Prostate gland (tissue), 2 donors: Measurements from ENCODE around the gene SEMG1. TPM values are rescaled to one million over a fixed set of nuclear protein-coding genes. Genes with fewer than 3 reads are reported as not detected.

Experiments used
- DNase-seq: peaks from one replicate; pipeline ENCODE4 v3.0.0-alpha.2; 2019; ENCODE audit warnings: low spot score
- H3K27ac ChIP-seq, 2 donors: fragments of 200-600 bp; sonication (generic); 2 replicates each; pipeline ENCODE4 v1.5.1; 2017 to 2019
- H3K27me3 ChIP-seq: fragments of 200-600 bp; sonication (generic); replicated peaks from 2 replicates; pipeline ENCODE4 v1.5.1; 2019; ENCODE audit not compliant: insufficient read depth
- H3K36me3 ChIP-seq, 2 donors: fragments of 200-600 bp; sonication (generic); 1 replicate in 1 of 2; 2 replicates in 1 of 2; pipeline versions ENCODE4 v1.5.1 to v1.8.1; 2017 to 2019
- H3K4me1 ChIP-seq: fragments of 200-600 bp; sonication (generic); replicated peaks from 2 replicates; pipeline ENCODE4 v1.5.1; 2019
- H3K4me3 ChIP-seq, 2 donors: fragments of 200-600 bp; sonication (generic); 2 replicates each; pipeline ENCODE4 v1.5.1; 2017 to 2019
- H3K9me3 ChIP-seq: fragments of 200-600 bp; sonication (generic); 2 replicates; pipeline ENCODE4 v1.5.1; 2017
- CTCF ChIP-seq, 4 experiments: fragments of 200-600 bp in 2 of 4; fragments of 450-650 bp in 2 of 4; sonication (generic) in 2 of 4; IDR thresholded peaks; 1 replicate in 3 of 4; 2 replicates in 1 of 4; pipeline ENCODE4 v1.5.1; 2016 to 2019; ENCODE audit warnings: antibody characterized with exemption in 4 of 4, mild to moderate bottlenecking in 2 of 4, moderate library complexity in 2 of 4
- POLR2A ChIP-seq: fragments of 450-650 bp; IDR thresholded peaks from one replicate; pipeline ENCODE4 v1.6.1; 2016; ENCODE audit warnings: antibody characterized with exemption, mild to moderate bottlenecking
- POLR2AphosphoS5 ChIP-seq: sonication (generic); formaldehyde crosslinking; IDR thresholded peaks from one replicate; pipeline ENCODE4 v1.6.1; 2017; ENCODE audit warnings: antibody characterized with exemption
- WGBS: methylation state at CpG from one replicate; pipeline ENCODE4 v1.1.5; 2018; 5-methylcytosine and 5-hydroxymethylcytosine counted together
- intact Hi-C: fragments of 100-400 bp; cut with DNase I; formaldehyde crosslinking; loops from one replicate; pipeline ENCODE4 v1.14.2; 2022
- total RNA-seq, 2 donors: library from RNA; depleted of rRNA; stranded (reverse); fragments of >200 nt; gene quantifications; one replicate each; pipeline ENCODE4 v1.1.0, GENCODE V29; 2016

SEMG1 gene
- total RNA-seq, 2 donors from 2014 or later: 0.14 to 250 TPM

GRCh38 chr20:45230631-45231030, 23.8 kb downstream of the SEMG1 start:
- Histone ChIP-seq H3K27ac (no peak overlapping the region), H3K9me3 (no peaks in the 10 kb centered on the region), H3K36me3 (no peaks in the 10 kb centered on the region), H3K27me3 (no peaks in the 10 kb centered on the region), H3K4me3 (no peak overlapping the region), H3K4me1 (no peaks in the 10 kb centered on the region)
- no peak for TF ChIP-seq POLR2AphosphoS5
- no peak for TF ChIP-seq POLR2A
- no peak for TF ChIP-seq CTCF (IDR thresholded peaks at IDR 0.05)
- intact Hi-C loops: no loop called here
- WGBS: 80% methylated on average over 9 of the region's 9 CpGs
- DNase-seq: no peak

- no peaks in the 10 kb centered on the region for H3K4me1 ChIP-seq
- TF ChIP-seq CTCF (IDR thresholded peaks at IDR 0.05) (peak in 2 of 4 experiments; percentile 9 to 23), POLR2AphosphoS5 (no peak), POLR2A (no peak)
- no peak overlapping the region for H3K27ac ChIP-seq
- H3K4me3 ChIP-seq: no peak overlapping the region
- WGBS: 65% methylated on average over 4 of the region's 4 CpGs
- intact Hi-C loops: no loop called here
- no peaks in the 10 kb centered on the region for H3K36me3 ChIP-seq
- no peaks in the 10 kb centered on the region for H3K27me3 ChIP-seq
- H3K9me3 ChIP-seq: no peaks in the 10 kb centered on the region
- DNase-seq: no peak
These were observed 29.2 kb downstream of the SEMG1 start for GRCh38 chr20:45235995-45236394.

GRCh38 chr20:45238139-45238538, 31.3 kb downstream of the SEMG1 start:
- Histone ChIP-seq H3K4me3 (no peak overlapping the region), H3K27me3 (no peaks in the 10 kb centered on the region), H3K27ac (no peak overlapping the region), H3K36me3 (no peaks in the 10 kb centered on the region), H3K4me1 (no peaks in the 10 kb centered on the region), H3K9me3 (no peaks in the 10 kb centered on the region)
- 61% methylated on average over 2 of the region's 2 CpGs for WGBS
- no peak for TF ChIP-seq CTCF (IDR thresholded peaks at IDR 0.05)
- no peak for TF ChIP-seq POLR2AphosphoS5
- intact Hi-C loops: no loop called here
- DNase-seq: no peak

- H3K36me3 ChIP-seq: no peaks in the 10 kb centered on the region
- H3K9me3 ChIP-seq: no peaks in the 10 kb centered on the region
- WGBS: 43% methylated on average over 6 of the region's 6 CpGs
- no peak overlapping the region for H3K4me3 ChIP-seq
- TF ChIP-seq CTCF (IDR thresholded peaks at IDR 0.05) (no peak), POLR2AphosphoS5 (no peak), POLR2A (no peak)
- intact Hi-C loops: no loop called here
- H3K4me1 ChIP-seq: no peaks in the 10 kb centered on the region
- no peak for DNase-seq
- H3K27ac ChIP-seq: no peak overlapping the region
- H3K27me3 ChIP-seq: no peaks in the 10 kb centered on the region
These were observed 39.3 kb downstream of the SEMG1 start for GRCh38 chr20:45246109-45246508.

GRCh38 chr20:45247865-45248264, 41.0 kb downstream of the SEMG1 start:
- no peak overlapping the region for H3K4me3 ChIP-seq
- H3K4me1 ChIP-seq: no peaks in the 10 kb centered on the region
- H3K27me3 ChIP-seq: no peaks in the 10 kb centered on the region
- intact Hi-C loops: no loop called here
- H3K27ac ChIP-seq: no peak overlapping the region
- DNase-seq: no peak
- no peaks in the 10 kb centered on the region for H3K36me3 ChIP-seq
- H3K9me3 ChIP-seq: no peaks in the 10 kb centered on the region
- TF ChIP-seq CTCF (IDR thresholded peaks at IDR 0.05) (no peak), POLR2AphosphoS5 (no peak), POLR2A (no peak)
- WGBS: 78% methylated on average over 1 of the region's 1 CpG
